DMS 273 (cell line): ENCODE measurements around the gene CLEC6A.
"Not testable (repeated sequence)": the region's sequence is repeated elsewhere in the genome, so short reads cannot be mapped to it uniquely, and the experiment has no call there.

Experiments used
- DNase-seq: peaks from one replicate; lab custom pipeline; 2025; ENCODE audit not compliant: unreplicated experiment; lab: John Stamatoyannopoulos, UW

Gene CLEC6A

GRCh38 chr12:8455727-8456360 lies at the start of gene CLEC6A:
CLEC6A (plus strand) TSS chr12:8455962; CDS start chr12:8456112, 150 bp downstream.
- DNase-seq = no peak

DNA sequence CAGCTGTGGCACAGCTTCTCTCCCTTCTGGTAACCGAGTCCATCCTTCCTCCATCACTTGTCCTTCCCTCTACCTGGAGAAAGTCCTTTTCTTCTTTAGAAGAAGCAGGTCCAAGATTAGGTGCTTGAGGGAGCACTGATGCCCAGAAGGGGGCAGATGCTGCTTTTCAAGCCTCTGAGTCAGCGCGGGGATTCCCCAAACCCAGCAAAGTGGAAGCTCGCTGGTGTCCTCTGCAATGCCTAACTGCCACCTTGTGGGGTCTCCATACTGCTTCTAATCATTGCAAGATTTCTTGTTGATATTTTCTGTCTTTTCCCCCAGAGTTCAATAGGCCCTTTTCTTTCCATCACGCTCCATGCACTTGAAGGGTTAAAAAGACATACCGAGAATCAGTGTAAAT lies 36.2 kb upstream of the CLEC6A start:
- not testable (repeated sequence) for DNase-seq

- DNase-seq = no peak
Observed at GRCh38 chr12:8420506-8420905, 35.3 kb upstream of the CLEC6A start.

- DNase-seq = not testable (repeated sequence)
Observed at GRCh38 chr12:8444536-8445278, 11.1 kb upstream of the CLEC6A start.

- DNase-seq = no peak
Observed at GRCh38 chr12:8445731-8446130, 10.0 kb upstream of the CLEC6A start.

GRCh38 chr12:8446642-8447547 lies 8.9 kb upstream of the CLEC6A start:
- no peak for DNase-seq

DNA sequence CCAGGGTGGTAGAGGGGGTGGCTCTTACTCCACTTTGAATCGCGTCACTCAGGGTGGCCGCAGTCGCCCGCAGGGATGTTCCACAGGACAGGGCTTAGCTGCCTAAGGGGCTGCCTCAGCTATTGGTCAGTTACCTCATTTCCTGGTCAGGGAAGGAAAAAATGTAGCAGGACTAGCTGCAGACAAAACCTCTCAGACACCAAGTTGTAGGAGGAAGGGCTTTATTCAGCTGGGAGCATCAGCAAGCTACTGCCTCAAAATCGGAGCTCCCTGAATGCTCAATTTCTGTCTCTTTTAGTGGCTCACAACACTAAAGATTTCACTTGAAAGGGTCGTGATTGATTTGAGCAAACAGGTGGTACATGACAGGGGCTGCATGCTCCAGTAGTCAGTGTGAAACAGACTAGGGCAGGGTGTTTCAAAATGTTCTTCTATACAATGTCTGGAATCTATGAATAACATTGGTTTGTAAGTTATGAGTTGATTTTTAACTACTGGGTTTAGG lies 6.4 kb upstream of the CLEC6A start:
- no peak for DNase-seq

GRCh38 chr12:8452036-8452435 lies 3.7 kb upstream of the CLEC6A start:
- DNase-seq = no peak

DNA sequence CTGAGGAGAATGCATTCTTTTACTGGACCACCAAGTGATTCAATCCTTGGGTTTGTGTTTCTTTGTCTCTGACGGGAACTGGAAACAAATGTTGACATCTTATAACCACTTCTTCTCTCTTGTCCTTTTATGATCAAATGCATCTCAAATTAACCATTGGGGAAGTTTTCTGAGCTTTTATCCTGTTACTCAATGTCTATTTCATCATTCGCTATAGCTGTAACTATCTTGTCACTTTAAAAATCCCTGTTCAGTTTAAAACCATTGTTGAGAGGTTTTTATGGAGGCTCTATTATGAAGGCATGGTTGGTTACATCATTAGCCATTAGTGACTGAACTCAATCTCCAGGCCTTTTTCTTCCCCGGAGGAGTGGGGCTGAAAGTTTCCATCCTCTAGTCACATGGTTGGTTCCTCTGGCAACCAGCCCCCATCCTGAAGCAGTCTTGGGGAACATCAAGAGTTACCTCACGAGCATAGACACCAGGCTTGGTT lies 2.7 kb upstream of the CLEC6A start:
- DNase-seq = no peak

GRCh38 chr12:8453796-8454195 lies 2.0 kb upstream of the CLEC6A start:
- DNase-seq = no peak

DNA sequence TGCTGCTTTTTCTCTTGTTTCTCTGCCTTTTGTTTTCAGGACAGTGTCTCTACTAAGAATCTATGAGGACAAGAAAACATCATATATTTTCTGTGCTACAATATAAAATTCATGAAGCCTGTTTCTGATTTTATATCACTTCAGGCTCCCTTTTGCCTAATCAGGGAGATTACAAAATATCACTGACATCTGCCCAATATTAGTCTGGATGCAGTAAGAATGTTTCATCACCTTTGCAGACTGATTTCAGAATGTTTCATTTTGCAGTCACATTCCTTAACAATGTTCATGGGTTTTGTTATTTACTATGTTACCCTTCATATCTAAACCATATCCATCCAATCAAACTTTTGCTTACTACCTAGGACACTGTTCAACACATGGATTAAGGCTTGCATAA lies 491 bp upstream of the CLEC6A start:
- no peak for DNase-seq

DNA sequence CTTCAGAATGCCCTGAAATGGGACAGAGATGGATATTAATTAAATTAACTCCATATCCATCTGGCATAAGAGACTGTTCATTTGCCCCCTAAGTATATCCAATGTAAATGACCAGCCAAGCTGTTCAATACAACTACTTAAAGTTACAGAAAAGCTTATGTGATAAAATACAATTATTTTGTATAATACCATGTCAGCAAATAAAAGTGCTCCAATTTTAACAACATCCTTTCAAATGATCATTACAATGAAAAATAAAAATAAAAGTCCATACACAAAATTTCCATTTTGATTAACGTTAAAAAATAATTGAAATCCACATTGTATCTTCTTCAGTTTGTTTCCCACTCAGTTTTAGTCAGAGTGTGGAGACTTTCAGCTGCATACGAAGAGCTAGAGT lies 5.7 kb downstream of the CLEC6A start:
- DNase-seq = no peak

GRCh38 chr12:8465301-8465996 lies 9.7 kb downstream of the CLEC6A start:
- no peak for DNase-seq

GRCh38 chr12:8466241-8466640 lies 10.5 kb downstream of the CLEC6A start:
- DNase-seq = no peak

GRCh38 chr12:8471090-8471489 lies 15.3 kb downstream of the CLEC6A start:
- DNase-seq = no peak

GRCh38 chr12:8475508-8476203 lies 19.9 kb downstream of the CLEC6A start:
- no peak for DNase-seq

DNA sequence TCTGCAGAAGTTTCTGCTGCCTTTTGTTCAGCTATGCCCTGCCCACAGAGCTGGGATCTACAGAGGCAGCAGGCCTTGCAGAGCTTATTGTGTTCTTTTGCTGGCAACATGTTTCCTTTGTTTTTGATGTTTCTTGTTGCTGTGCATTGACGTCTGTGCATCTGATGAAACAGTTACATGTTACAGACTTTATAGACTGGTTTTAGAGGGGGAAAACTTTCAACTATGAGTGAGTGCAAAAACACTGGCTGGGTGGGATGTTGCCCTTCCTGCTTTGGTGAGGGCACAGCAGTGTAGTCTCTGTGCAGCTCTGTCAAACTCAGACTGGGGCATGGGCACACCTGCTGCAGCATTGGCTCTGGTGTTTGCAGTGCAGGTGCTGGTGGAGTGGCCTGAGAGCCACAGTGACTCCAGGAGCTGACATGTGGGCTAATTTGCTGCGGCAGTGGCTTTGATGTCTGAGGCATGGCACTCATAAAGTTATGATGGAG lies 26.9 kb downstream of the CLEC6A start:
- DNase-seq = no peak

DNA sequence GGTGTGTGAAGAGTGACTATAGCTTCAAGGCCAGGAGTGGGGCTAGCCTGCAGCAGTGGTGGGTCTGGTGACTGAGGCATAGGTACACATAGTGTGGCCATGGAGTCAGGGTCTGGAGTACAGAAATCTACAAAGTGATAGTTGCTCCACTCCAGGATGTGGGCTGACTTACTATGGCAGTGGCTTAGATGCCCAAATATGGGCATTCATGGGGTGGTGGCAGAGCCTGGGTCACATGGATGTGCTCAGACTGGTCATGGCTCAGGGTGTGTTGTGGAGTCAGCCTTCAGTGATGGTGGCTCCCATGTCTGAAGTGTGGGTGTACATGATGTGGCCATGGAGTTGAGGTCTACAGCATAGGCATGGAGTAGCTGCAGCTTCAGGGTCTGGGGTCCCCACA lies 27.3 kb downstream of the CLEC6A start:
- no peak for DNase-seq

- no peak for DNase-seq
Observed at GRCh38 chr12:8491646-8492530, 36.1 kb downstream of the CLEC6A start.
